Smooth muscle cell (in vitro differentiated cells): ENCODE results near the gene SEMA6D. TPM values are rescaled to one million over a fixed set of nuclear protein-coding genes. Genes with fewer than 3 reads are reported as not detected.
A peak's percentile ranks its signal among the peaks of the same experiment; 100 is the strongest.

Source experiments
- DNase-seq: peaks from one replicate; lab custom pipeline; 2025; ENCODE audit not compliant: unreplicated experiment; lab: John Stamatoyannopoulos, UW
- H2AFZ ChIP-seq: fragments of 200-600 bp; sonication (generic); 2 replicates; pipeline ENCODE4 v1.6.0; 2016; ENCODE audit warnings: antibody characterized with exemption, low read depth, mild to moderate bottlenecking
- H3F3A ChIP-seq: fragments of 200-600 bp; sonication (generic); 2 replicates; pipeline ENCODE4 v1.6.0; 2017; ENCODE audit warnings: antibody characterized with exemption, low read depth
- H3K27ac ChIP-seq: fragments of 200-600 bp; sonication (generic); 2 replicates; pipeline ENCODE4 v1.5.1; 2016; ENCODE audit warnings: low read depth, mild to moderate bottlenecking
- H3K27me3 ChIP-seq: fragments of 200-600 bp; sonication (generic); 2 replicates; pipeline ENCODE4 v1.6.1; 2016; ENCODE audit warnings: low read depth, mild to moderate bottlenecking
- H3K36me3 ChIP-seq: fragments of 200-600 bp; sonication (generic); 2 replicates; pipeline ENCODE4 v1.5.1; 2016; ENCODE audit warnings: low read depth
- H3K4me1 ChIP-seq: fragments of 200-600 bp; sonication (generic); 2 replicates; pipeline ENCODE4 v1.5.1; 2016; ENCODE audit warnings: low read depth
- H3K4me2 ChIP-seq: fragments of 200-600 bp; sonication (generic); 2 replicates; pipeline ENCODE4 v1.6.0; 2016; ENCODE audit warnings: mild to moderate bottlenecking
- H3K4me3 ChIP-seq: fragments of 200-600 bp; sonication (generic); 2 replicates; pipeline ENCODE4 v1.5.1; 2016; ENCODE audit warnings: mild to moderate bottlenecking
- H3K79me2 ChIP-seq: fragments of 200-600 bp; sonication (generic); 2 replicates; pipeline ENCODE4 v1.6.0; 2016; ENCODE audit warnings: low read depth, mild to moderate bottlenecking
- H3K9ac ChIP-seq: fragments of 200-600 bp; sonication (generic); 2 replicates; pipeline ENCODE4 v1.6.0; 2016; ENCODE audit warnings: low read depth
- H3K9me3 ChIP-seq: fragments of 200-600 bp; sonication (generic); replicated peaks from 2 replicates; pipeline ENCODE4 v1.5.1; 2016; ENCODE audit warnings: low read depth
- H4K20me1 ChIP-seq: fragments of 200-600 bp; sonication (generic); 2 replicates; pipeline ENCODE4 v1.6.0; 2016; ENCODE audit warnings: low read depth
- WGBS: methylation state at CpG from one replicate; pipeline ENCODE4 v1.1.7; 2016; ENCODE audit warnings: low lambda C conversion rate; 5-methylcytosine and 5-hydroxymethylcytosine counted together
- polyA plus RNA-seq: library from polyadenylated mRNA; unstranded; fragments of >200 nt; fragmentation: Nextera tagmentation; extraction: Ambion mirVana; gene quantifications from 2 replicates; pipeline ENCODE4 v1.2.1, GENCODE V29; 2016
- total RNA-seq: library from RNA; depleted of rRNA; stranded (reverse); fragments of >200 nt; gene quantifications from 2 replicates; pipeline ENCODE4 v1.2.3, GENCODE V29; 2014
- TF ChIP-seq, protein P1 (sequence below): fragments of 200-600 bp; sonication (generic); IDR thresholded peaks from 2 replicates; pipeline ENCODE4 v1.5.1; 2017; ENCODE audit warnings: borderline replicate concordance, mild to moderate bottlenecking, antibody characterized with exemption; ENCODE audit not compliant: insufficient read depth, poor library complexity, severe bottlenecking

Gene SEMA6D
- total and polyA plus RNA-seq, 2 experiments from 2014 or later: 31.4 to 44.9 TPM

- no peak overlapping the region for H3K9ac ChIP-seq
- no peaks in the 10 kb centered on the region for H3K27me3 ChIP-seq
- H3K4me2 ChIP-seq: peak overlapping the region; percentile 64
- 28% methylated on average over 4 of the region's 4 CpGs for WGBS
- peaks cover 4% of the 10 kb centered on the region for H3F3A ChIP-seq
- no peak overlapping the region for H3K4me3 ChIP-seq
- TF ChIP-seq, protein P1, sequence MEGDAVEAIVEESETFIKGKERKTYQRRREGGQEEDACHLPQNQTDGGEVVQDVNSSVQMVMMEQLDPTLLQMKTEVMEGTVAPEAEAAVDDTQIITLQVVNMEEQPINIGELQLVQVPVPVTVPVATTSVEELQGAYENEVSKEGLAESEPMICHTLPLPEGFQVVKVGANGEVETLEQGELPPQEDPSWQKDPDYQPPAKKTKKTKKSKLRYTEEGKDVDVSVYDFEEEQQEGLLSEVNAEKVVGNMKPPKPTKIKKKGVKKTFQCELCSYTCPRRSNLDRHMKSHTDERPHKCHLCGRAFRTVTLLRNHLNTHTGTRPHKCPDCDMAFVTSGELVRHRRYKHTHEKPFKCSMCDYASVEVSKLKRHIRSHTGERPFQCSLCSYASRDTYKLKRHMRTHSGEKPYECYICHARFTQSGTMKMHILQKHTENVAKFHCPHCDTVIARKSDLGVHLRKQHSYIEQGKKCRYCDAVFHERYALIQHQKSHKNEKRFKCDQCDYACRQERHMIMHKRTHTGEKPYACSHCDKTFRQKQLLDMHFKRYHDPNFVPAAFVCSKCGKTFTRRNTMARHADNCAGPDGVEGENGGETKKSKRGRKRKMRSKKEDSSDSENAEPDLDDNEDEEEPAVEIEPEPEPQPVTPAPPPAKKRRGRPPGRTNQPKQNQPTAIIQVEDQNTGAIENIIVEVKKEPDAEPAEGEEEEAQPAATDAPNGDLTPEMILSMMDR: no peak
- H2AFZ ChIP-seq: peak overlapping the region; percentile 42
- no peaks in the 10 kb centered on the region for H3K36me3 ChIP-seq
- no peaks in the 10 kb centered on the region for H3K79me2 ChIP-seq
- no peak for DNase-seq
- no peaks in the 10 kb centered on the region for H3K9me3 ChIP-seq
- H4K20me1 ChIP-seq: no peaks in the 10 kb centered on the region
- H3K4me1 ChIP-seq: peaks cover 8% of the 10 kb centered on the region
- H3K27ac ChIP-seq: no peak overlapping the region
These were observed 69.1 kb downstream of the SEMA6D start for GRCh38 chr15:47786371-47786770.

DNA sequence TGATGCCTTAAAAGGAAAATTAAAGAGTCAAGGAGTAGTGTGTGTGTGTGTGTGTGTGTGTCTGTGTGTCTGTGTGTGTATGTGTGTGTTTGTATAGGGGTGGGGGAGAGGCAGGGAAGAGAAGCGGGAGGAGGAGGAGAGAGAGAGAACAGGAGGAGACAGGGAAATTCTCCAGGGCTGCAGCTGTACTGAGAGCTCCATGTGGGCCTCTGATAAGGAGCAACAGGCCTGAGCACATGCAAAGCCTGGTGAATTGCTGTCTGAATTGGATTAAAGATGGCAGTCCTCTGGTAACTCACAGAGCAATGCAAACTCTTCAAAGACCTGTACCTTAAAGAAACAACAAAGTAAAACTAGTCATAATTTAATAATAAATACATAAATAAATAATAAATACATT is 70.6 kb downstream of the SEMA6D start:
- TF ChIP-seq, protein P1: no peak
- no peak for DNase-seq
- no peak overlapping the region for H3K4me3 ChIP-seq
- no peaks in the 10 kb centered on the region for H3K27me3 ChIP-seq
- no peaks in the 10 kb centered on the region for H3K79me2 ChIP-seq
- no peak overlapping the region for H3K27ac ChIP-seq
- no peaks in the 10 kb centered on the region for H3K9me3 ChIP-seq
- H2AFZ ChIP-seq: no peak overlapping the region
- no peaks in the 10 kb centered on the region for H3K36me3 ChIP-seq
- peak overlapping the region; percentile 7 for H3K4me2 ChIP-seq
- 40% methylated on average over 1 of the region's 1 CpG for WGBS
- H3K4me1 ChIP-seq: peaks cover 7% of the 10 kb centered on the region
- peaks cover 4% of the 10 kb centered on the region for H3F3A ChIP-seq
- no peak overlapping the region for H3K9ac ChIP-seq
- no peaks in the 10 kb centered on the region for H4K20me1 ChIP-seq

DNA sequence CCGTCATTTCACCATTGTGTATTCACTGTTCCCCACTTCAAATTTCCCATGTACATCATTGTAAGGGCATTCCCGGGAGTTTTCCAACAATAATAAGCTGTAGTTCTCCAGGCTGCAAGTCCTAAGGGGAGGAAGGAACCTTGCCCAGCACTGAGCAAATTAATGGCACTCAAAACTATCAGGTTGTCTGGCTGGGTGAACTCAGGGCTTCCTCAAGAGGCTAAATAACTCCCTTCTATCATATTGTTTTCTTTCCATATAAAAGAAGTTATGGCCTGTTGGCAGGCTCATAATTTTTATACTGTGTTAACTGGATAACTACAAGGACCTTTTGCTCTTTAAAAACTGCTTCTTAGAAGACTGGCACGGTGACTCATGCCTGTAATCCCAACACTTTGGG is 71.4 kb downstream of the SEMA6D start:
- WGBS: 35% methylated on average over 3 of the region's 3 CpGs
- Histone ChIP-seq H3K9me3 (no peaks in the 10 kb centered on the region), H3K4me1 (peaks cover 7% of the 10 kb centered on the region), H3K9ac (no peak overlapping the region), H3K4me3 (no peak overlapping the region), H3K36me3 (no peaks in the 10 kb centered on the region), H3K27ac (no peak overlapping the region), H2AFZ (peak overlapping the region; percentile 13), H3K4me2 (peak overlapping the region; percentile 7), H3F3A (peaks cover 4% of the 10 kb centered on the region), H4K20me1 (no peaks in the 10 kb centered on the region), H3K79me2 (no peaks in the 10 kb centered on the region), H3K27me3 (no peaks in the 10 kb centered on the region)
- no peak for DNase-seq
- TF ChIP-seq, protein P1: no peak

DNA sequence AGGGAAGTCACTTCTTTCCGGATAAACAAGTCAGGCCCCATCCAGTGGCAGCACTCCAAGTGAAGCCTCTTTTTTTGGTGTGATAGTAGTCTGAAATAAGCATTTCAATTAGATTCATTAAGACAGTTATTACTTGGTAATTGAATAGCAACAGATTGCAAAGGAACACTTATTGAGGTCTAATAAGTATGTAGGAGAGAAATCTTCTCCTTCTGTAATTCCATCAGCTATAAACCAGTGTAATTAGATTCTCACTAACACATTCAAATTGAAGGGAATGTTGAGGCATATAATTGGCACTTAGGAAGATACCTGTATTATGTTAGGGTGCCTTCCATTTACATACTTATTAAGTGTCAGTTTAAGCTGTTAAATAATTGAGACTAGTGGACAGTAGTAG is 73.9 kb downstream of the SEMA6D start:
- no peak overlapping the region for H3K27ac ChIP-seq
- TF ChIP-seq, protein P1: no peak
- H3K4me2 ChIP-seq: no peak overlapping the region
- no peak overlapping the region for H2AFZ ChIP-seq
- no peak overlapping the region for H3K4me3 ChIP-seq
- WGBS: 79% methylated on average over 1 of the region's 1 CpG
- H3F3A ChIP-seq: peaks cover under 1% of the 10 kb centered on the region
- H3K79me2 ChIP-seq: no peaks in the 10 kb centered on the region
- H3K9ac ChIP-seq: no peak overlapping the region
- no peak for DNase-seq
- H3K4me1 ChIP-seq: peaks cover 7% of the 10 kb centered on the region
- no peaks in the 10 kb centered on the region for H3K27me3 ChIP-seq
- no peaks in the 10 kb centered on the region for H3K36me3 ChIP-seq
- H3K9me3 ChIP-seq: no peaks in the 10 kb centered on the region
- H4K20me1 ChIP-seq: no peaks in the 10 kb centered on the region
